ENCODE data around the gene MRGPRX4. TPM values are rescaled to one million over a fixed set of nuclear protein-coding genes. Genes with fewer than 3 reads are reported as not detected.
"Not testable (repeated sequence)": the region's sequence is repeated elsewhere in the genome, so short reads cannot be mapped to it uniquely, and the experiment has no call there.

Gene MRGPRX4
- not detected for polyA plus RNA-seq (ENCODE audit: insufficient read length in 4 of 4)

DNA sequence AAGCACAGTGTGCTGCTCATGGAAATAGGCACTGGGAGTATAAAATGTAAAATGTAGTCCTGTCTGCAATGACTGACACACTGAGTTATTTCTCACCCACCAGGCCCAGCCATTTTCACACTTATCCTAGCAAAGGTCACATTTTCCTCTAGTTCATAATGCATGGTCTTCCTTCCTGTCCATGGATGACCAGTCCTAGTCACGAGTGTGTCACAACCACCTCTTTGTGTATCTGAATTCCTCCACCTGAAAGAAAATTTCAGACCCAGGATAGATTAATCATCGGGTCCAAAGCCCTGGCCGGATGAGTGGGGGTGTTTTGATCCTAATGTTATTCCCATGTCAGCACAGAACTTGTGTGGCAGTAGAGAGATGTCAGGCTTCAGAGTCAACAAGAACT, at the start of gene MRGPRX4:
TSS of gene MRGPRX4 (plus strand) at position 172 of the 400 bp plus-strand sequence. CDS start 420 bp downstream, outside the sequence.
- DNase-seq (ENCODE audit: low read depth in 4 of 4, low spot score in 2 of 4) = no peak

GRCh38 chr11:18131115-18131514, 41.5 kb upstream of the MRGPRX4 start:
- DNase-seq (ENCODE audit: low read depth in 4 of 4, low spot score in 2 of 4) = not testable (repeated sequence)

GRCh38 chr11:18132341-18132740, 40.3 kb upstream of the MRGPRX4 start, which contains the start of gene MRGPRX3:
Gene MRGPRX3 (plus strand): TSS chr11:18132571. CDS start chr11:18137203, 4,632 bp downstream.
- DNase-seq (ENCODE audit: low read depth in 4 of 4, low spot score in 2 of 4) = no peak

GRCh38 chr11:18135308-18135707, 37.3 kb upstream of the MRGPRX4 start:
- DNase-seq (ENCODE audit: low read depth in 4 of 4, low spot score in 2 of 4) = no peak

GRCh38 chr11:18137186-18137800, 35.3 kb upstream of the MRGPRX4 start:
- no peak for DNase-seq (ENCODE audit: low read depth in 4 of 4, low spot score in 2 of 4)

- no peak for DNase-seq (ENCODE audit: low read depth in 4 of 4, low spot score in 2 of 4)
Observed at GRCh38 chr11:18140145-18140544, 32.5 kb upstream of the MRGPRX4 start.

DNA sequence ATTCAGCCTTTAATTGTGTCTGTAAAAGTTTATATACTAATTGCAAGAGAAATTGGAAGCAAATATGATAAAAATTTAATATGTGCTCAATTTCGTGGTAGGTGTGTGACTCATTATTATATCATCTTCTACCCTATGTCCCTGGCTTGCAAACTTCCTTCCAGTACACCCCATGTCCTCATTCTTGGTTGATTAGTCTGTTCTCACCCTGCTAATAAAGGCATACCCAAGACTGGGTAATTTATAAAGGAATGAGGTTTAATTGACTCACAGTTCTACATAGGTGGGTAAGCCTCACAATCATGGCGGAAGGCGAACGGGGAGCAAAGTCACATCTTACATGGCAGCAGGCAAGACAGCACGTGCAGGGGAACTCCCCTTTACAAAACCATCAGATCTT, 28.4 kb upstream of the MRGPRX4 start:
- DNase-seq (ENCODE audit: low read depth in 4 of 4, low spot score in 2 of 4) = no peak

- no peak for DNase-seq (ENCODE audit: low read depth in 4 of 4, low spot score in 2 of 4)
Observed at GRCh38 chr11:18145025-18145424, 27.6 kb upstream of the MRGPRX4 start.

- DNase-seq (ENCODE audit: low read depth in 4 of 4, low spot score in 2 of 4) = no peak
Observed at GRCh38 chr11:18145837-18146236, 26.8 kb upstream of the MRGPRX4 start.

DNA sequence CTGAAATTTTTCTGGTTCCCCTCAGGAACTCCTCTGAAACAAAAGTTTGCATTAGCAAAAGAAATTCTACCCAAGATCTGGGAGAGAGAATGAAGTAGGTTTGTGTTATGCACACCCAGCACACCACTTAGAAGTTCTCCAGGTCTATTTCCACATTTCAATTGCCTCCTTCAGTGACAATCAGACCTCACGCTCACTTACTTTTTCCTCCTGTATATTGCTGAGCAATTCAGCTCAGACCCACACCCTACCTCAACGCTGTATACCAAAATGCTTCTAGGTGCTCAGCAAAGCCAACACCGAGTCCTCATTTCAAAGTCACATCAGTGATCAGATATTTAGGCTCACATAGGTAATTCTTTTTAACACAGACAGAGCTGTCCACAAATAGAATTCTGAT, 21.1 kb upstream of the MRGPRX4 start:
- DNase-seq (ENCODE audit: low read depth in 4 of 4, low spot score in 2 of 4) = no peak

DNA sequence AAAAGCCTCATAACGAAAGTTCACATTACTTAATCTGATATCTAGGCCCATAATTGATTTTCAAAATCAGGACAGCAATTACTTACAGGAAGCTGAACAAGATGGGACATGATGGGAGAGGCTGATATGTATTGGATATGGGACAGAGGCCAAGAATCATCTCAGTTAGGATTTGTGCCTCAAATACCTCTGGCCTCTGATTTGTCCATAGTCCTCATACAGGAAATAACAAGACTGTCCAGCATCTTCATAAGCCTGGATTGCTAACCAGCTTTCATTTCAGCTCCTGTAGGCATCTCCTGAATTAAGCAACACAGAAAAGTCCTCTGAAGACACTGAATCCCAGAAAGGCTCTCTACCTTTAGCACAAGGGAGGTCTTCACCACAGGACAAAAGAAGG, 4.3 kb upstream of the MRGPRX4 start:
- DNase-seq (ENCODE audit: low read depth in 4 of 4, low spot score in 2 of 4) = no peak

DNA sequence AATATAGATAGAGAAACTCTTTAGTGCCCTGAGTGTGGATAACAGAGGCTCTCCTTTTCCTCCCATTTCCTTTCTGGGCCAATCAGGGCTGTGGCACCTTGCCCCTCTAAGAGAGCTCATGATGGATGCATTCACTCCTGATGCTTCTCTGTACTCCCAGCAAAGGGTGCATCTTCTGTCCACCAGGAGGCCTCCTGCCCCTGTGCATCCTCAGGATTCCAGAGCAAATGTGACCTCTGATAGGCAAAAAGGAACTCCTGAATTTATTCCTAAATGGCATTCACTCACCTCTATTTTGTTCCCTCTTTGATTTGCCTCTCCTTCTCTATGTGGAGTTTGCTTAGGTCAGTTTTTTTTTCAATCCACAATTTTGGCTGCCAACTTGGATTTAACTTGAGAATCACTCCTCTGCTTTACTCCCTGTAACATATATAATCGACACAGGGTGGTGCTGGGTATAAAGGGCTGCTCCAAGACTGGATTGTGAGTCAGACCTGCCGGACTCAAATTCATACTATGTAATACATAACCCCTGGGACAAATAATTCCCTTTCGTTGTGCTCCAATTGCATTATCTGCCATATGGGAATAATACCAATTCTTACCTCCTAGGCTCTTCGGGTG, 1.1 kb upstream of the MRGPRX4 start:
- DNase-seq (ENCODE audit: low read depth in 4 of 4, low spot score in 2 of 4) = peak in 1 of 4 donors; percentile 2

- no peak for DNase-seq (ENCODE audit: low read depth in 4 of 4, low spot score in 2 of 4)
Observed at GRCh38 chr11:18173225-18173866, 709 bp downstream of the MRGPRX4 start.

DNA sequence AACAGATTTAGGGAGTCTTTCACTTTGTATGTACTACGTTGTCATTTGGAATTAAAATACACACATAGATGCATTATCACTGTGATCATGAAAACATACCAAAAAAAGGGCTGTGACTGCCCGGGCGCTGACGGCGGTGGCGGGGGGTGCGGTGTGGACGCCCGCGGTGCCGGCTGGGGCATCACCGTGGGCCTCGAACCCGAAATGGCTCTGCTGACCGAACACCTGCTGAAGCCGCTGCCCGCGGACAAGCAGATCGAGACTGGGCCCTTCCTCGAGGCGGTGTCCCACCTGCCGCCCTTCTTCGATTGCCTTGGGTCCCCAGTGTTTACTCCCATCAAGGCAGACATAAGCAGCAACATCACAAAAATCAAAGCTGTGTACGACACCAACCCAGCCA, 16.2 kb downstream of the MRGPRX4 start:
- DNase-seq (ENCODE audit: low read depth in 4 of 4, low spot score in 2 of 4) = no peak

DNA sequence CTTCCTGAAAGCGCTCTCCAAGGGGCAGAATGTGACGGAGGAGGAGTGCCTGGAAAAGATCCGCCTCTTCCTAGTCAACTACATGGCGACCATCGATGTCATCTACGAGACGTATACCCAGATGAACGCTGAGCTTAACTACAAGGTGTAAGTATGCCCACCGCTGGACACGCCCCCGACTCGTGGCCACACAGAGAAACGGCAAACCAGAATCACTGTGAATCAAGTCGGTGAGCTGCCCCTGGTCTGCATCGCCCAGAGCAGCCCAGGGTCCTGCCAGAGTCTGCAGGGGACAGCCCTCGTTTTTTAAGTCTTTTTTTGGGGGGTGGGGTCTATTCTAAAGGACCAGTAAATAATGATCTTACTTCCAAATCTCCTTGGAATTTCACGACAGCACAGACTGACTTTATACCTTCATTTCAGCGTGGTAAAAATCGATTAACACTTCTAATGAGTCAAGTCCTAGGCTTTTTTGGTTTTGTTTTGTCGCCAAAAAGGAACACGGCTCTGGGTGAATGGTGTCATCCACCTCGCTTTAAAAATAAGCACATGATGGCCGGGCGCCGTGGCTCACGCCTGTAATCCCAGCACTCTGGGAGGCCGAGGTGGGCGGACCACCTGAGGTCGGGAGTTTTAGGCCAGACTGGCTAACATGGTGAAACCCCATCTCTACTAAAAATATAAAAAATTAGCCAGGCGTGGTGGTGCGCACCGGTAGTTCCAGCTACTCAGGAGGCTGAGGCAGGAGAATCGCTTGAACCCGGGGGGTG, 17.0 kb downstream of the MRGPRX4 start:
- DNase-seq (ENCODE audit: low read depth in 4 of 4, low spot score in 2 of 4) = not testable (repeated sequence)

- DNase-seq (ENCODE audit: low read depth in 4 of 4, low spot score in 2 of 4) = no peak
Observed at GRCh38 chr11:18191376-18191775, 18.7 kb downstream of the MRGPRX4 start.

DNA sequence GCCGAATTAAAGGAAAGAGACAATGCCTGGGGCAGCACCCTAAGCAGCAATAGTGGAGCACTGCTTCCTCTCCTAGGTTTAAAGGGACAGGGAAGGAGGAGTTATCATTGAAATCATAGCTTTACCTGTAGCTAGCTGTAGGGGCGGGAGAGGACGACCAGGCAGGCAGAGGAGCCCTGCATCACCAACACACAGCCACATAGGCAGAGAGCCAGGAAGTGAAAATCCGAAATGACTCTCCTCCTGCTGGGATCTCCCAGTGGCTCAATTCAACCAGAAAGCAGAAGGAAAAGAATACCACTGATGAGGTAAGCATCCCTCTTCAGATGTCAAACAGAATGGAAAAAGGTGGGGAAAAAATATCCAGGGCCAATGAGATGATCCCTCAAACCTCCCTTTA, 20.4 kb downstream of the MRGPRX4 start:
- DNase-seq (ENCODE audit: low read depth in 4 of 4, low spot score in 2 of 4) = no peak

GRCh38 chr11:18196532-18196931, 23.9 kb downstream of the MRGPRX4 start:
- no peak for DNase-seq (ENCODE audit: low read depth in 4 of 4, low spot score in 2 of 4)

GRCh38 chr11:18197738-18198137, 25.1 kb downstream of the MRGPRX4 start:
- not testable (repeated sequence) for DNase-seq (ENCODE audit: low read depth in 4 of 4, low spot score in 2 of 4)

DNA sequence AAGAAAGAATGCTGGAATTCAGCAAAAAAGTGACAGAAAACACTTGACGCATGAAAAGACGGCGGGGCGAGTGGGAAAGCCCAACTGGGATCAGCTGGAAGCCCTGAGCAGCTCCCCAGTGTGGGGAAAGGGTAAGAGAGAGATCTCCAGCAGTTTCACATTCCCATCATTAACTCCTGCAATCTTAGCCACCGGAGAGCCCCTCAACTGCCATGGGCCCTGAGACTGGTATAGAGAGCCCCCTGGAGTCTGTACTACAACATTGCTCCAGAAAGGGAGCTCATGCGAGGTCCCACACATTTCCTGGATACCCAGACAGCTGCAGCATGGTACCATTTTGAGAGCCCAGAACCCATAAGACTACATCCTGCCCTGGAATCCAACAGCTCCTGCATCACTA, 31.1 kb downstream of the MRGPRX4 start:
- DNase-seq (ENCODE audit: low read depth in 4 of 4, low spot score in 2 of 4) = no peak

GRCh38 chr11:18204220-18204619, 31.6 kb downstream of the MRGPRX4 start:
- no peak for DNase-seq (ENCODE audit: low read depth in 4 of 4, low spot score in 2 of 4)

All from left renal cortex interstitium (tissue), 4 donors.